ENCODE results near the gene JAZF1.

The JAZF1 gene

DNA sequence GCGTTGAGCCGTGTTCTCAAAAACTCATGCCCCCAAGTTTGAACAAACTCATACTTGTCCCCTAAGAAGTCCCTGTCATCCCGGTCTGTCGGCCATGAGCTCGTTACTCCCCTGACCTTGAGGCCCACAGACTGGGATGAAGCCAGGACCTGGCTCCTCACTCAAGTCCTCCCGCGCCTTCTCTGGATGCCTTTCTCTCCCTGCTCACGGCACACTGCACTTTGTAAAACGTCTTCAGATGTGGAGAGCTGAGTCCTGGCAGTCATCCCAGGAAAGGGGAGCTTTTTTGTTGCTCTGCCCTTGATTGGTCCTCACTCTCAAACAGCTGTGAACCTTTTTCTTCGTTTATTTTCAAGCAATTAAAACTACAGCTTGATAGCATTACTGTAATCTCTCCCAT, 110.8 kb downstream of the JAZF1 start:
- H3K27me3 ChIP-seq (ENCODE audit: insufficient read depth, low read depth), result no peaks in the 10 kb centered on the region
- peaks cover 3% of the 10 kb centered on the region for H3K4me1 ChIP-seq (ENCODE audit: low read depth, poor library complexity, severe bottlenecking)
- H2AFZ ChIP-seq (ENCODE audit: low read depth), result no peak overlapping the region
- no peak overlapping the region for H3K4me3 ChIP-seq (IDR thresholded peaks at IDR 0.05; ENCODE audit: insufficient read depth, low read depth, low read length)
- H3K4me2 ChIP-seq, result no peak overlapping the region
- no peak overlapping the region for H3K9ac ChIP-seq
- H3K36me3 ChIP-seq (ENCODE audit: insufficient read depth), result no peaks in the 10 kb centered on the region
- H3K27ac ChIP-seq, result no peak overlapping the region
- H3K79me2 ChIP-seq (ENCODE audit: insufficient read depth, low read depth), result no peaks in the 10 kb centered on the region
- TF ChIP-seq CTCF (conservative IDR thresholded peaks at IDR 0.05; ENCODE audit: low read depth, low read length), result no peak
- no peaks in the 10 kb centered on the region for H4K20me1 ChIP-seq (ENCODE audit: insufficient read depth)

- no peak overlapping the region for H3K27ac ChIP-seq
- H3K4me3 ChIP-seq (IDR thresholded peaks at IDR 0.05; ENCODE audit: insufficient read depth, low read depth, low read length), result no peak overlapping the region
- no peak for TF ChIP-seq CTCF (conservative IDR thresholded peaks at IDR 0.05; ENCODE audit: low read depth, low read length)
These were observed 111.2 kb downstream of the JAZF1 start for GRCh38 chr7:28069388-28069787.

DNA sequence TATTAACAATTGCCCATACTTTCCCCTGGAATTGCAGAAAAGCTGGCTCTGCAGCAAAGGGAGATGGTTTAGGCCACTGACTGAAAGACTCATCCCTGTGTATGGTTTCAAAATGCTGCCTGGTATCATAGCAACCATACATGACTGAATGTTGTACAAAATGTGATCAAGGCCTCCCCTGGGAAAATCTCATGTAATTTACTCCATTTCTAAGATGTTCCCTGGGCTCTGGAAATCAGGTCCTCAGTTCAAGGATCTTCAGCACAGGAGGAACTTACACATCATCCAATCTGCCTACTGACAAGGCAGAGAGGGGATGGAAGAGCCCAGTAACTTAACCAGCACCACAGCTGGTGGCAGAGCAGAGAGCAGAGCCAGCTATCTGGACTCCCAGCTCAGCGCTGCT, 111.8 kb downstream of the JAZF1 start:
- TF ChIP-seq CTCF (conservative IDR thresholded peaks at IDR 0.05; ENCODE audit: low read depth, low read length), result no peak
- H4K20me1 ChIP-seq (ENCODE audit: insufficient read depth), result no peaks in the 10 kb centered on the region
- no peaks in the 10 kb centered on the region for H3K27me3 ChIP-seq (ENCODE audit: insufficient read depth, low read depth)
- no peak overlapping the region for H3K27ac ChIP-seq
- no peak overlapping the region for H3K4me2 ChIP-seq
- H3K4me3 ChIP-seq (IDR thresholded peaks at IDR 0.05; ENCODE audit: insufficient read depth, low read depth, low read length), result no peak overlapping the region
- no peak overlapping the region for H3K9ac ChIP-seq
- H3K4me1 ChIP-seq (ENCODE audit: low read depth, poor library complexity, severe bottlenecking), result peaks cover 8% of the 10 kb centered on the region
- no peaks in the 10 kb centered on the region for H3K36me3 ChIP-seq (ENCODE audit: insufficient read depth)
- H3K79me2 ChIP-seq (ENCODE audit: insufficient read depth, low read depth), result no peaks in the 10 kb centered on the region
- H2AFZ ChIP-seq (ENCODE audit: low read depth), result no peak overlapping the region

More at GRCh38 chr7:28069388-28069787, 111.2 kb downstream of the JAZF1 start:
- Histone ChIP-seq H3K9ac (no peak overlapping the region), H3K4me2 (no peak overlapping the region), H4K20me1 (ENCODE audit: insufficient read depth) (no peaks in the 10 kb centered on the region), H2AFZ (ENCODE audit: low read depth) (no peak overlapping the region), H3K79me2 (ENCODE audit: insufficient read depth, low read depth) (no peaks in the 10 kb centered on the region), H3K27me3 (ENCODE audit: insufficient read depth, low read depth) (no peaks in the 10 kb centered on the region), H3K36me3 (ENCODE audit: insufficient read depth) (no peaks in the 10 kb centered on the region), H3K4me1 (ENCODE audit: low read depth, poor library complexity, severe bottlenecking) (peaks cover 3% of the 10 kb centered on the region)

- H4K20me1 ChIP-seq (ENCODE audit: insufficient read depth), result no peaks in the 10 kb centered on the region
- H3K36me3 ChIP-seq (ENCODE audit: insufficient read depth), result no peaks in the 10 kb centered on the region
- H3K9ac ChIP-seq, result no peak overlapping the region
- TF ChIP-seq CTCF (conservative IDR thresholded peaks at IDR 0.05; ENCODE audit: low read depth, low read length), result no peak
- H3K79me2 ChIP-seq (ENCODE audit: insufficient read depth, low read depth), result no peaks in the 10 kb centered on the region
- H3K4me1 ChIP-seq (ENCODE audit: low read depth, poor library complexity, severe bottlenecking), result peaks cover 24% of the 10 kb centered on the region
- no peak overlapping the region for H3K27ac ChIP-seq
- H2AFZ ChIP-seq (ENCODE audit: low read depth), result no peak overlapping the region
- H3K4me3 ChIP-seq (IDR thresholded peaks at IDR 0.05; ENCODE audit: insufficient read depth, low read depth, low read length), result no peak overlapping the region
- no peak overlapping the region for H3K4me2 ChIP-seq
- no peaks in the 10 kb centered on the region for H3K27me3 ChIP-seq (ENCODE audit: insufficient read depth, low read depth)
These were observed 113.4 kb downstream of the JAZF1 start for GRCh38 chr7:28067171-28067570.
